Right lobe of liver (tissue), 6 donors: ENCODE data around the gene TBC1D19. TPM values are rescaled to one million over a fixed set of nuclear protein-coding genes. Genes with fewer than 3 reads are reported as not detected.

Experiments
- ATAC-seq, 4 donors: fragments of 200-7000 bp; cut with Tn5 transposase; one replicate each; pipeline ENCODE4 v1.9.1; 2020; ENCODE audit warnings: mild to moderate bottlenecking in 4 of 4, moderate library complexity in 4 of 4
- DNase-seq, 3 donors: peaks; one replicate each; pipeline ENCODE4 v3.0.0-alpha.2; 2020
- H3K27ac ChIP-seq, 3 donors: fragments of 200-600 bp; one replicate each; pipeline ENCODE4 v1.8.0; 2022
- H3K27me3 ChIP-seq, 2 donors: fragments of 200-600 bp; one replicate each; pipeline ENCODE4 v1.8.0; 2022
- H3K36me3 ChIP-seq, 4 donors: fragments of 200-600 bp; sonication (generic) in 1 of 4; one replicate each; pipeline versions ENCODE4 v1.5.1 to v1.8.0; 2017 to 2022; ENCODE audit warnings: control low read depth in 1 of 4
- H3K4me1 ChIP-seq, 4 donors: fragments of 200-600 bp; sonication (generic) in 1 of 4; one replicate each; pipeline versions ENCODE4 v1.5.1 to v1.8.0; 2017 to 2022; ENCODE audit warnings: control low read depth in 1 of 4
- H3K4me3 ChIP-seq, 3 donors: fragments of 200-600 bp; one replicate each; pipeline ENCODE4 v1.8.0; 2022
- H3K9me3 ChIP-seq, 4 donors: fragments of 200-600 bp; sonication (generic) in 1 of 4; one replicate each; pipeline versions ENCODE4 v1.5.1 to v1.8.0; 2017 to 2022; ENCODE audit warnings: control low read depth in 1 of 4
- POLR2A ChIP-seq: fragments of 450-650 bp; IDR thresholded peaks from one replicate; pipeline ENCODE4 v1.6.1; 2017; ENCODE audit warnings: antibody characterized with exemption, mild to moderate bottlenecking
- WGBS: methylation state at CpG from one replicate; pipeline ENCODE4 v1.1.6; 2018; ENCODE audit warnings: low coverage, low lambda C conversion rate; ENCODE audit not compliant: insufficient coverage; ENCODE audit errors: missing lambda C conversion rate; 5-methylcytosine and 5-hydroxymethylcytosine counted together
- intact Hi-C, 2 donors: fragments of 100-400 bp; cut with DNase I; formaldehyde crosslinking; loops; one replicate each; pipeline versions ENCODE4 v1.11.2 to v1.14.1; 2022
- total RNA-seq, 6 experiments: library from RNA; depleted of rRNA in 2 of 6; stranded (reverse); fragments of >200 nt in 2 of 6; fragmentation: NEBNext Ultra II Directional in 3 of 6; extraction: Animal tissue kit (Norgen Biotek cat#: 25700) in 3 of 6; gene quantifications; one replicate each; pipeline versions ENCODE4 v1.1.0 to v1.2.4, GENCODE V29; 2016 to 2023
- TF ChIP-seq, protein P1 (sequence below), 4 donors: fragments of 200-600 bp in 3 of 4; fragments of 450-650 bp in 1 of 4; IDR thresholded peaks; one replicate each; pipeline versions ENCODE4 v1.5.1 to v1.8.0; 2016 to 2022; ENCODE audit warnings: antibody characterized with exemption in 4 of 4, mild to moderate bottlenecking in 2 of 4
- donor health status: DM: no; HTN: yes; CAD: no.
- donor health status: DM: no; HTN: no; CAD: no.
- donor health status: DM: no; HTN: no; CAD: no.
- donor health status: DM: no; HTN: yes; CAD: no.
- donor health status: DM: no; HTN: yes; CAD: no.

Gene TBC1D19
- total RNA-seq, 6 experiments from 2014 or later = 1.8 to 5.3 (median 2.4) TPM

DNA sequence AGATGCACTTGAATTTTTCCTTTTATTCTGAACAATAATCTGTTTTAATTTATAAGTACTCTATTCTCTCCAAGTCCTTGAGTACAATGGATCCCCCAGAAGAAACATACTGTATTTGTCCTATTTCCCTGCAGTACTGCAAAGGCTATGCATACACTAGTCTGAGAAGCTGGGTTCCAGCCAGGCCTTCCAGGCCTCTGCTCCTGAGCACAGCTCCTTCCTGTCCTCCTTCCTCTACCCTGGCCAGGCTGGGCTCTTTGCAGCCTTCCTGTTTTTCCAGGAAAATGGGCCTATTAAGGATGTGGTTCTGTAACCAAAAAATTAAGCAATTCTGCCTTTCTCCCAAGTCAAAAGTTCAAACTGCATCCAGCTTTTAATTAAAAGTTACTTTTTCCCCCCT, 208.8 kb downstream of the TBC1D19 start:
- no peaks in the 10 kb centered on the region for H3K27me3 ChIP-seq
- H3K36me3 ChIP-seq = no peaks in the 10 kb centered on the region
- no peaks in the 10 kb centered on the region for H3K9me3 ChIP-seq
- ATAC-seq (peak; percentile 34 to 81 (median 47)), DNase-seq (no peak)
- no peak overlapping the region for H3K27ac ChIP-seq
- TF ChIP-seq, protein P1, sequence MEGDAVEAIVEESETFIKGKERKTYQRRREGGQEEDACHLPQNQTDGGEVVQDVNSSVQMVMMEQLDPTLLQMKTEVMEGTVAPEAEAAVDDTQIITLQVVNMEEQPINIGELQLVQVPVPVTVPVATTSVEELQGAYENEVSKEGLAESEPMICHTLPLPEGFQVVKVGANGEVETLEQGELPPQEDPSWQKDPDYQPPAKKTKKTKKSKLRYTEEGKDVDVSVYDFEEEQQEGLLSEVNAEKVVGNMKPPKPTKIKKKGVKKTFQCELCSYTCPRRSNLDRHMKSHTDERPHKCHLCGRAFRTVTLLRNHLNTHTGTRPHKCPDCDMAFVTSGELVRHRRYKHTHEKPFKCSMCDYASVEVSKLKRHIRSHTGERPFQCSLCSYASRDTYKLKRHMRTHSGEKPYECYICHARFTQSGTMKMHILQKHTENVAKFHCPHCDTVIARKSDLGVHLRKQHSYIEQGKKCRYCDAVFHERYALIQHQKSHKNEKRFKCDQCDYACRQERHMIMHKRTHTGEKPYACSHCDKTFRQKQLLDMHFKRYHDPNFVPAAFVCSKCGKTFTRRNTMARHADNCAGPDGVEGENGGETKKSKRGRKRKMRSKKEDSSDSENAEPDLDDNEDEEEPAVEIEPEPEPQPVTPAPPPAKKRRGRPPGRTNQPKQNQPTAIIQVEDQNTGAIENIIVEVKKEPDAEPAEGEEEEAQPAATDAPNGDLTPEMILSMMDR (IDR thresholded peaks at IDR 0.05) = no peak
- TF ChIP-seq POLR2A = no peak
- intact Hi-C loops = no loop called here
- no peak overlapping the region for H3K4me3 ChIP-seq
- H3K4me1 ChIP-seq = no peaks in the 10 kb centered on the region

DNA sequence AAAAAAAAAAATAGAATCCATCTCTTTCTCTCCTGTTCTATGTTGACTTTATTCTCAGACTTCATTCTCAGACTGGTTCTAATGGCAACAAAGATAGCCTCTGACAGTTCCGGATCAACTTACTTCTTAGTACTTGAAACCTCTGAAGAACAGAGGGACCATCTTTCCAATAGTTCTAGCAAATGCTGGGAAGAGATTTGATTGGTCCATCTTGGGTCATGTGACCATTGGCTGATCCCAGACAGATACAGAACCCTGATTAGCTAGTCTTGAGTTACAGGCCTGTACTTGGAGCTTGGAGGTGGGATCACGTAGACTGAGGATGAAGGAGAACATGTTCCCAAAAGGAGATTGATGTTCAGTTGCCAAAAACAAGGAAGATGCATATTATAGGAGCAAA, 209.9 kb downstream of the TBC1D19 start:
- Histone ChIP-seq H3K27ac (no peak overlapping the region), H3K9me3 (no peaks in the 10 kb centered on the region), H3K36me3 (no peaks in the 10 kb centered on the region), H3K27me3 (no peaks in the 10 kb centered on the region), H3K4me3 (no peak overlapping the region), H3K4me1 (no peaks in the 10 kb centered on the region)
- ATAC-seq (no peak), DNase-seq (no peak)
- TF ChIP-seq POLR2A = no peak
- TF ChIP-seq, protein P1 (IDR thresholded peaks at IDR 0.05) = no peak
- WGBS = 100% methylated on average over 2 of the region's 2 CpGs
- intact Hi-C loops = no loop called here

DNA sequence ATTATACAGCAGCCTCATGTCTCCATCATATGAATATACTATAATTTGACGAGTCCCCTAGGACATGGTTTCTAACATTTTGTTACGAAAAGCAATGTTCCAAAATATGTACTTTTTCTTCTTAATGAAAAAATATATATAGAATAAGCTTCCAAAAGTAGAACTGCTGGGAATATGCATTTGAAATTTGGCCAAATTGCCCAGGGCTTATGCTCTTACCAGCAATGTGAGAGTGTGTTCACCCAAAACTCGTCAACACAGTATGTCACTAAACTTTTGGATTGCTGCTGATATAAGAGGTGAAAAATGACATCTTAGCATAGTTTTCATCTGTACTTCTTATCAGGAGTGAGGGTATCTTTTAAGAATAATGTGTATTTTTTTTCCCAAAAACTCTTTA, 212.2 kb downstream of the TBC1D19 start:
- intact Hi-C loops = no loop called here
- no peak for ATAC-seq
- DNase-seq = no peak
- H3K27ac ChIP-seq = no peak overlapping the region
- no peaks in the 10 kb centered on the region for H3K36me3 ChIP-seq
- no peaks in the 10 kb centered on the region for H3K9me3 ChIP-seq
- 88% methylated on average over 3 of the region's 3 CpGs for WGBS
- H3K27me3 ChIP-seq = no peaks in the 10 kb centered on the region
- H3K4me3 ChIP-seq = no peak overlapping the region
- no peak for TF ChIP-seq POLR2A
- TF ChIP-seq, protein P1 (IDR thresholded peaks at IDR 0.05) = no peak
- H3K4me1 ChIP-seq = no peaks in the 10 kb centered on the region

DNA sequence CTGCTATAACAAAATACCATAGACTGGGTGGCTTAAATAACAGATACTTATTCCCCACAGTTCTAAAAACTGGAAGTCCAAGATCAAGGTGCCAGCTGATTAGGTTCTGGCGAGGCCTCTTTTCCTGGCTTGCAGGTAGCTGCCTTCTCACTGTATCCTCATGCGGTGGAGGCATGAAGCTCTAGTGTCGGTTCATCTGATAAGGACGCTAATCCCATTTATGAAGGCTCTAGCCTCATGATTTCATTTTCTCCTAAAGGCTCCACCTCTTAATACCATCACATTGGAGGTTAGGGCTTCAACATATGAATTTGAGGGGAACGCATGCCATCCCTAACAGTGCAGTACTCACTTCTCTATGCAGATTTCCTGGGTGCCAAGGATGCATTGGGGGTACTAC, 218.9 kb downstream of the TBC1D19 start:
- ATAC-seq = no peak
- Histone ChIP-seq H3K4me1 (no peaks in the 10 kb centered on the region), H3K9me3 (no peaks in the 10 kb centered on the region), H3K4me3 (no peak overlapping the region), H3K36me3 (no peaks in the 10 kb centered on the region), H3K27me3 (no peaks in the 10 kb centered on the region), H3K27ac (no peak overlapping the region)
- TF ChIP-seq, protein P1 (IDR thresholded peaks at IDR 0.05) = no peak
- intact Hi-C loops = no loop called here
- DNase-seq = no peak
- 87% methylated on average over 5 of the region's 5 CpGs for WGBS

DNA sequence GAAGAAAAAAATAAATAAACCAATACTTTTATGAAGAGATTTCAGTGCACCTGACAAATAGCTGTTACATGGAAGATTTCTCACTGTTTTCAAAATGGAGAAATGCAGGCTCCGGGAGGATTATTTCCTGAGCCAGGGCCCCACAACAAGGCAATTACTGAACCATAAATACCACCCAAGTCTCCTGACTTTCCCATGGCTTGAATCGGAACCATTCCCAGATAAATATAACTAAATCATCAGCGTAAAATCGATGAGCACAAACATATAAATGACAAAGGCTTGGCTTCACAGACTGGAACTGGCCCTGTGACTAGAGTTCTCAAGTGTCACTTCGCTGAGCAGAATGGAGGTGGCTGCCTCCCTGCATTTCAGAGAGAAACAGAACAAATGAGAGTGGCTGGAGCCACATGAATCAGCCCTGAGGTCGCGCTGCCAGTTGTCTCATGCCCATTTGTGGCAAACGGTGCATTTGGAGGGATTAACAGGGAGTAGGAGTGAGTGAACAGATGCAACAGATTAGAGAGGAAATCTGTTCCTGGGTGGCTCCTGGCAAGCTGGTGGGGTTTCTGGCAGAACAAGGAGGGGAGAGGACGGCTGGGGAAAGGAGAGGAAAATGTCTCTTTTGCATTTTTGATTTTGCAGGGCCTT, 219.5 kb downstream of the TBC1D19 start:
- WGBS = 76% methylated on average over 9 of the region's 9 CpGs
- Histone ChIP-seq H3K36me3 (no peaks in the 10 kb centered on the region), H3K9me3 (no peaks in the 10 kb centered on the region), H3K27me3 (no peaks in the 10 kb centered on the region), H3K4me3 (no peak overlapping the region), H3K4me1 (no peaks in the 10 kb centered on the region), H3K27ac (no peak overlapping the region)
- TF ChIP-seq, protein P1 (IDR thresholded peaks at IDR 0.05) = no peak
- TF ChIP-seq POLR2A = no peak
- DNase-seq = no peak
- no peak for ATAC-seq
- intact Hi-C loops = no loop called here
